H1 (cell line): Measurements from ENCODE around the gene PCYT2. TPM values are rescaled to one million over a fixed set of nuclear protein-coding genes. Genes with fewer than 3 reads are reported as not detected.

ENCODE experiments used
- EZH2 ChIP-seq: fragments of 200-600 bp; sonication (generic); IDR thresholded peaks from 2 replicates; pipeline ENCODE4 v1.7.1; 2012; ENCODE audit warnings: low read depth, mild to moderate bottlenecking, moderate library complexity, low read length, inconsistent platforms; ENCODE audit not compliant: severe bottlenecking
- polyA plus RNA-seq, 7 experiments: library from polyadenylated mRNA; depleted of rRNA in 3 of 7; stranded (reverse) in 5 of 7; unstranded in 2 of 7; fragments of >200 nt in 5 of 7; fragments of 200-250 nt in 2 of 7; gene quantifications; 1 replicate in 5 of 7; 2 replicates in 1 of 7; 4 replicates in 1 of 7; pipeline versions ENCODE4 v1.2.1 to v1.2.3, GENCODE V29; 2011 to 2013; ENCODE audit warnings: missing spikeins in 2 of 7, mixed read lengths in 2 of 7
- total RNA-seq: library from RNA; stranded (reverse); fragmentation: NEBNext Ultra II Directional; extraction: Animal tissue kit (Norgen Biotek cat#: 25700); gene quantifications from 2 replicates; pipeline ENCODE4 v1.2.1, GENCODE V29; 2021

The PCYT2 gene
- total and polyA plus RNA-seq, 2 of the 8 experiments (the other 6 are each of a cell fraction or from before 2014, with no cell fraction given) = 29.9 to 31.3 TPM

DNA sequence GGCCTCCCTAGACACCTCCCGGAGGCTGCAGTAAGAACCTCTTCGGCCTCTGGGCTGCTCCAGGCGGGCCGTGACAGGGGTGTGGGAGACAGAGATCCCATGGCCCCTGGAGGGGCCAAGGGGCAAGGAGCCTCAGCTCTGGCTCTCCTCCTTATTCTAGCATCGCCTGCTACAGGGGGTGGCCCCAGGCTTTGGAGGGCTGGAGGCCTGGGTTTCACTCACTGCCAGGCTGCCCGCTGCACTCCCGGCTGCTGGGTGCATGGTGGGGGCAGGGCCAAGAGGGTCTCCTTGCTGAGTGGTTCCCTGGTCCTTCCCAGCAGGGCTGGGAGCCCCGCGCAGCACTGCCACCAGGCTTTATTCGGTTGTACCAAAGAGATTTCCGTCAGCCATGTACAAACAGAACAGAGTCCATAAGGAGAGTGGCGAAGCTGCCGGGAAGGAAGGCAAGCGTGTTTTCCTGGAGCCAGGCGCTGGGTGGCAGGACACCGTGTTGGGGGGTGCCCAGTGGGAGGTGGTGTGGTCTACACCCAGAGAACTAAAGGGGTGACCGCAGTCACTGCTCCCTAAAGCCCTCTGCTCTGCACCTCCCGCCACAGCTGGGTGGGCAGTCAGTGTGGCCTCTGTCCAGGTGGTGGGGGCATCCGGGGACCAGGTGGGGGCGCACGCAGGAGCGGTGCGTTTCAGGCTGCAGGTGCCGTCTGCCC, 7.2 kb downstream of the PCYT2 start (continued):
- no peak for TF ChIP-seq EZH2
